A549 (cell line): Measurements from ENCODE around the gene PBX1.

Experiments
- CHD4 ChIP-seq: fragments of 200-600 bp; sonication (generic); IDR thresholded peaks from 2 replicates; pipeline ENCODE4 v1.6.1; 2016; ENCODE audit warnings: antibody characterized with exemption, mild to moderate bottlenecking, borderline replicate concordance
- MAX ChIP-seq: IDR thresholded peaks from 2 replicates; pipeline ENCODE4 v1.6.1; 2012
- NPAS2 ChIP-seq: fragments of 250-450 bp; sonication (Bioruptor Pico); IDR thresholded peaks from 2 replicates; pipeline ENCODE4 v1.8.0; 2022; ENCODE audit warnings: mild to moderate bottlenecking, moderate library complexity, borderline replicate concordance
- RCOR1 ChIP-seq: fragments of 150-350 bp; IDR thresholded peaks from 2 replicates; pipeline ENCODE4 v1.6.1; 2014; ENCODE audit warnings: antibody characterized with exemption, low read length, low read depth
- SREBF2 ChIP-seq: fragments of 450-650 bp; IDR thresholded peaks from 2 replicates; pipeline ENCODE4 v1.6.1; 2014; ENCODE audit warnings: mild to moderate bottlenecking, moderate library complexity
- TF ChIP-seq, protein P1 (sequence below): fragments of >200 bp; sonication (Bioruptor Twin); formaldehyde crosslinking; IDR thresholded peaks from 3 replicates; pipeline ENCODE4 v1.5.1; 2016

DNA sequence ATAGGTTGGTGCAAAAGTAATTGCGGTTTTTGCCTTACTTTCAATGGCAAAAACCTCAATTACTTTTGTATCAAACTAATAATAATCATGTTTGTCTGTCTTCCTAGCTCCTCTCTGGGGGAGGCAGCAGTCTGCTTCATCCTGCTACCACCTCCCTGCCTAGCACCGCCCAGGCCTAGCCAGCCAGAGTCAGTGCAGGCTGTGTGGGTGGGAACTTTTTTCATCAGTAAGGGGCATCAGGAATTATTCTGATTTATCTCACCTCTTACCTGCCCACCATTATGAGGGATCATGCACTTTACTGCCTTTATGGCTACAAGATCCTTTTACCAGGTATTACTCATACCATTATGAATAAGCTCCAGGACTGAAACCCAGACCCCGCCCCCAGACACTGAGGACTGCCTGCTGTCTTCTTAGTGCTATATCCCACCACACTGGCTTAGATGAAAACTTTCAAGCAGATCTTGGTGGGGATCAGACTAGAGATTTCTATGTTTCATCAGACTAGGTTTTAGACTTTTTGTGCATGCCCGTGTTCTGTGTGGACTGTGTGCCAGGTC is 116.4 kb downstream of the PBX1 start:
- TF ChIP-seq, protein P1, sequence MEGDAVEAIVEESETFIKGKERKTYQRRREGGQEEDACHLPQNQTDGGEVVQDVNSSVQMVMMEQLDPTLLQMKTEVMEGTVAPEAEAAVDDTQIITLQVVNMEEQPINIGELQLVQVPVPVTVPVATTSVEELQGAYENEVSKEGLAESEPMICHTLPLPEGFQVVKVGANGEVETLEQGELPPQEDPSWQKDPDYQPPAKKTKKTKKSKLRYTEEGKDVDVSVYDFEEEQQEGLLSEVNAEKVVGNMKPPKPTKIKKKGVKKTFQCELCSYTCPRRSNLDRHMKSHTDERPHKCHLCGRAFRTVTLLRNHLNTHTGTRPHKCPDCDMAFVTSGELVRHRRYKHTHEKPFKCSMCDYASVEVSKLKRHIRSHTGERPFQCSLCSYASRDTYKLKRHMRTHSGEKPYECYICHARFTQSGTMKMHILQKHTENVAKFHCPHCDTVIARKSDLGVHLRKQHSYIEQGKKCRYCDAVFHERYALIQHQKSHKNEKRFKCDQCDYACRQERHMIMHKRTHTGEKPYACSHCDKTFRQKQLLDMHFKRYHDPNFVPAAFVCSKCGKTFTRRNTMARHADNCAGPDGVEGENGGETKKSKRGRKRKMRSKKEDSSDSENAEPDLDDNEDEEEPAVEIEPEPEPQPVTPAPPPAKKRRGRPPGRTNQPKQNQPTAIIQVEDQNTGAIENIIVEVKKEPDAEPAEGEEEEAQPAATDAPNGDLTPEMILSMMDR = no peak
- TF ChIP-seq MAX = no peak
- TF ChIP-seq SREBF2 = no peak
- no peak for TF ChIP-seq CHD4
- no peak for TF ChIP-seq RCOR1
- TF ChIP-seq NPAS2 = no peak
